GM19193 (cell line): Measurements from ENCODE around the gene GAA.

Source experiments
- POLR2A ChIP-seq: IDR thresholded peaks from 4 replicates; pipeline ENCODE4 v1.6.1; 2011; ENCODE audit not compliant: insufficient read depth, insufficient read length; ENCODE audit errors: extremely low read depth

The GAA gene

DNA sequence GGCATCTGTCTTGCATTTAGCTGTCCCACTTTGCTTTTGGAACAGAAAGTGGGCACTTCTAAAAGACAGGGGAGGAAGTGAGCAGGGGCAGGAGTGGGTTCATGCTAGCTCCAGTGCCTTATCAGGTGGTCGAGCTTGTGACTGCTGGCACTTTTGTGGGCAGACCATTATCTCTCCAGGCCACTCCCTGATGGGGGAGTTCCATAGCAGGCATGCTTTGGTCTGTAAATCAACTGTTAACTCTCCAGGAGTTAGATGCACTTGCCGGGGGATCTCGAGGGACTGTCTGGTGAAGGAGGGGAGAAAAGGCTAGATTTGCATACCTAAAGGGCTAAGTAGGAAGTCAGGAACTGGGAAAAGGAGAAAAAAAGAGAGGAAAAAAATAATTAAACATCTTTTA is 59.2 kb downstream of the GAA start:
- TF ChIP-seq POLR2A = no peak

DNA sequence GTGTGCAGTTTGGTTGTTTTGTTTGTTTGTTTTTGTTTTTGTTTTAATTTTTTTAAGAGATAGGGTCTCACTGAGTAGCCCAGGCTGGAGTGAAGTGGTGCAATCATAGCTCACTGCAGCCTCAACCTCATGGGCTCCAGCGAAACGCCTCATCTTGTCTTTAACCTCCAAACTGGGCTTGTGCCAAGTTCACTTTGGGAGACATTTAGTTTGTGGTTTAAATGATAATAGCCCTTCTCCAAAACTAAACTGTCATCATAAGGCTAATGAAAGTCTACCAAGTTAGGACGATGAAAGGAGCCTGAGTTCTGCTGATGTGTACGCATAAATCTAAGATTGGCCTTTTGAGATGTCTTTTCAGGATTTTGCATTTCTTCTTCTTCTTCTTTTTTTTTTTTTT is 62.0 kb downstream of the GAA start:
- no peak for TF ChIP-seq POLR2A

DNA sequence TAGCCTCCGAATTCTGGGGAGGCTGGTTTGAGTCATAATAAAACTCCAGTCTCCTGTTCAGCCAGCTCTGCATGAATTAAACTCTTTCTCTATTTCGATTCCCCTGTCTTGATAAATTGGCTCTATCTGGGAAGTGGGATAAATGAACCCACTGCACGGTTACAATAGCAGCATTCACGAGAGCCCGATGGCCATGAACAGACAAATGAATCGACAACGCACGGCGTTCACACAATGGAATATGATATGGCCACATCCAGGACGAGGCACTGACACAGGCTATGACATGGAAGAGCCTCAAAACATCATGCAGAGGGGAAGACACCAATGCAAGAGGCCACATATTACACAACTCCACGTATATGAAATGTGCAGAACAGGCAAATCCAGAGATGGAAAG is 62.8 kb downstream of the GAA start:
- no peak for TF ChIP-seq POLR2A

DNA sequence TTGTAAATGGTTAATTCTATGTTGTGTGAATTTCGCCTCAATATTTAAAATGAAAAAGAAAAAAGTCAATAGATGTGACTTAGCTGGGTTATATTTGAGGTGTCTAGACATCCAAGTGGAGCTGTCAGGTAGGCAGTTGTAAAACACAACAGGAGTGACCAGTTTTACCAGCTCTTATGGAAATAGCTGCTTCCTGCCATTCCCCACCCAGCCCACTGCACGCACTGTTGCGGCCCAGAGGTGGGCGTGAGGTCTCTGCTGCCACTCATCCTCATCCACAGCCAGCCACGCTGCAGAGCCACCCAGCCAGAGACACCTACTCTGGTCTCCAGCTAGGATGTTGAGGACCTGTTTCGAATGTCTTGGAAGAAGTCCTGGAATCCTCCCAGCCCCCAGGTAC is 65.1 kb downstream of the GAA start:
- TF ChIP-seq POLR2A = no peak

DNA sequence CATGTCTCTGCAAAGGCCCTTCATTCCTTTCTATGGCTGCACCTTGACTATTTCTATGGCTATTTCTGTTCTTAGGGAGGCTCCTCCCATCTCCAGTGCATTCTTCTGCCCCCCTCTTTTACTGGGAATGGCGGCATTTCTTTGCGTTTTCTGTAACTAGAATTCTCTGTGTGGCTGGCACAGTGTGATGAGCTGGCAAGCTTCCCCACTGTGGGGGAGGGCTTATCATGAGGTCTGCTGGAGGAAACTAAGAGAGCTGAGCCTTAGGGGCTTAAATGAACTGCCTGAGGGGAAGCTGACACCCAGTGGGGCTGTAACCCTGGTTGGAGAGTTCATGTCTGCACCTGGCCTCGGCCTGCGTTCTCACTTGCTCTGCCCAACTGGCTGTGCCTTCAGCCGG is 67.0 kb downstream of the GAA start:
- TF ChIP-seq POLR2A = no peak

- no peak for TF ChIP-seq POLR2A
Observed at GRCh38 chr17:80169107-80169506, 67.7 kb downstream of the GAA start.
